Neural progenitor cell (in vitro differentiated cells): ENCODE measurements around the gene CAMSAP3. TPM values are rescaled to one million over a fixed set of nuclear protein-coding genes. Genes with fewer than 3 reads are reported as not detected.

Source experiments
- DNase-seq: peaks from one replicate; pipeline ENCODE4 v3.0.0-alpha.2; 2016; ENCODE audit warnings: low spot score
- H2AFZ ChIP-seq: fragments of 200-600 bp; sonication (generic); replicated peaks from 2 replicates; pipeline ENCODE4 v1.6.1; 2016; ENCODE audit warnings: antibody characterized with exemption
- H3F3A ChIP-seq: fragments of 200-600 bp; sonication (generic); 2 replicates; pipeline ENCODE4 v1.6.1; 2016; ENCODE audit warnings: antibody characterized with exemption, low read depth
- H3K27ac ChIP-seq: fragments of 200-600 bp; sonication (generic); 2 replicates; pipeline ENCODE4 v1.5.1; 2016; ENCODE audit warnings: mild to moderate bottlenecking
- H3K27me3 ChIP-seq: fragments of 200-600 bp; sonication (generic); 2 replicates; pipeline ENCODE4 v1.6.1; 2016; ENCODE audit warnings: mild to moderate bottlenecking, moderate library complexity
- H3K36me3 ChIP-seq: fragments of 200-600 bp; sonication (generic); 2 replicates; pipeline ENCODE4 v1.5.1; 2016
- H3K4me1 ChIP-seq: fragments of 200-600 bp; sonication (generic); 2 replicates; pipeline ENCODE4 v1.6.1; 2016; ENCODE audit warnings: mixed run types
- H3K4me2 ChIP-seq: fragments of 200-600 bp; sonication (generic); 2 replicates; pipeline ENCODE4 v1.6.1; 2016
- H3K4me3 ChIP-seq: fragments of 200-600 bp; sonication (generic); 2 replicates; pipeline ENCODE4 v1.5.1; 2016
- H3K79me2 ChIP-seq: fragments of 200-600 bp; sonication (generic); 2 replicates; pipeline ENCODE4 v1.6.1; 2016; ENCODE audit warnings: low read depth
- H3K9ac ChIP-seq: fragments of 200-600 bp; sonication (generic); 2 replicates; pipeline ENCODE4 v1.6.1; 2016
- H3K9me3 ChIP-seq: fragments of 200-600 bp; sonication (generic); 2 replicates; pipeline ENCODE4 v1.5.1; 2016; ENCODE audit warnings: low read depth
- H4K20me1 ChIP-seq: fragments of 200-600 bp; sonication (generic); 2 replicates; pipeline ENCODE4 v1.6.1; 2016; ENCODE audit warnings: low read depth
- H3K27ac Mint-ChIP-seq: 3 replicates; pipeline ENCODE4 v1.8.0; 2021; ENCODE audit warnings: mixed read lengths
- H3K27me3 Mint-ChIP-seq: 2 replicates; pipeline ENCODE4 v1.8.0; 2022; ENCODE audit warnings: low read depth, mild to moderate bottlenecking, inconsistent platforms, moderate library complexity, mixed read lengths; ENCODE audit not compliant: insufficient read depth
- H3K36me3 Mint-ChIP-seq: 3 replicates; pipeline ENCODE4 v1.8.0; 2021; ENCODE audit warnings: mixed read lengths
- H3K4me1 Mint-ChIP-seq: 3 replicates; pipeline ENCODE4 v1.8.0; 2021; ENCODE audit warnings: mixed read lengths
- H3K4me3 Mint-ChIP-seq: 3 replicates; pipeline ENCODE4 v1.8.0; 2021; ENCODE audit warnings: mild to moderate bottlenecking, moderate library complexity, mixed read lengths
- H3K9me3 Mint-ChIP-seq: 3 replicates; pipeline ENCODE4 v1.8.0; 2020; ENCODE audit warnings: mixed read lengths
- EZH2 ChIP-seq: fragments of 200-600 bp; sonication (generic); IDR thresholded peaks from 2 replicates; pipeline ENCODE4 v1.6.1; 2017; ENCODE audit warnings: antibody characterized with exemption, mild to moderate bottlenecking, moderate library complexity
- EZH2phosphoT487 ChIP-seq: fragments of 200-600 bp; sonication (generic); IDR thresholded peaks from 2 replicates; pipeline ENCODE4 v1.6.1; 2017; ENCODE audit warnings: antibody characterized with exemption
- total RNA-seq: library from RNA; depleted of rRNA; stranded (reverse); fragments of >200 nt; gene quantifications from 2 replicates; pipeline ENCODE4 v1.2.3, GENCODE V29; 2015; ENCODE audit warnings: low replicate concordance
- TF ChIP-seq, protein P1 (sequence below): fragments of 200-600 bp; sonication (generic); IDR thresholded peaks from 2 replicates; pipeline ENCODE4 v1.5.1; 2017; ENCODE audit warnings: antibody characterized with exemption, mild to moderate bottlenecking

The CAMSAP3 gene
- total RNA-seq, 1 donor from 2014 or later = 2.7 TPM

- H3K9me3 ChIP-seq = no peaks in the 10 kb centered on the region
- no peak overlapping the region for H3K4me3 ChIP-seq
- DNase-seq = no peak
- peaks cover 13% of the 10 kb centered on the region for H3K79me2 ChIP-seq
- no peaks in the 10 kb centered on the region for H3K4me1 ChIP-seq
- H3F3A ChIP-seq = peaks cover 2% of the 10 kb centered on the region
- H3K4me3 Mint-ChIP-seq = no peak overlapping the region
- no peaks in the 10 kb centered on the region for H3K9me3 Mint-ChIP-seq
- no peak overlapping the region for H2AFZ ChIP-seq
- no peak overlapping the region for H3K27ac Mint-ChIP-seq
- H3K27me3 ChIP-seq = no peaks in the 10 kb centered on the region
- H4K20me1 ChIP-seq = peaks cover 39% of the 10 kb centered on the region
- no peak overlapping the region for H3K27ac ChIP-seq
- H3K9ac ChIP-seq = no peak overlapping the region
- H3K36me3 Mint-ChIP-seq = no peaks in the 10 kb centered on the region
- H3K36me3 ChIP-seq = no peaks in the 10 kb centered on the region
- H3K27me3 Mint-ChIP-seq = no peaks in the 10 kb centered on the region
- no peaks in the 10 kb centered on the region for H3K4me1 Mint-ChIP-seq
- no peak overlapping the region for H3K4me2 ChIP-seq
- TF ChIP-seq, protein P1, sequence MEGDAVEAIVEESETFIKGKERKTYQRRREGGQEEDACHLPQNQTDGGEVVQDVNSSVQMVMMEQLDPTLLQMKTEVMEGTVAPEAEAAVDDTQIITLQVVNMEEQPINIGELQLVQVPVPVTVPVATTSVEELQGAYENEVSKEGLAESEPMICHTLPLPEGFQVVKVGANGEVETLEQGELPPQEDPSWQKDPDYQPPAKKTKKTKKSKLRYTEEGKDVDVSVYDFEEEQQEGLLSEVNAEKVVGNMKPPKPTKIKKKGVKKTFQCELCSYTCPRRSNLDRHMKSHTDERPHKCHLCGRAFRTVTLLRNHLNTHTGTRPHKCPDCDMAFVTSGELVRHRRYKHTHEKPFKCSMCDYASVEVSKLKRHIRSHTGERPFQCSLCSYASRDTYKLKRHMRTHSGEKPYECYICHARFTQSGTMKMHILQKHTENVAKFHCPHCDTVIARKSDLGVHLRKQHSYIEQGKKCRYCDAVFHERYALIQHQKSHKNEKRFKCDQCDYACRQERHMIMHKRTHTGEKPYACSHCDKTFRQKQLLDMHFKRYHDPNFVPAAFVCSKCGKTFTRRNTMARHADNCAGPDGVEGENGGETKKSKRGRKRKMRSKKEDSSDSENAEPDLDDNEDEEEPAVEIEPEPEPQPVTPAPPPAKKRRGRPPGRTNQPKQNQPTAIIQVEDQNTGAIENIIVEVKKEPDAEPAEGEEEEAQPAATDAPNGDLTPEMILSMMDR = no peak
- TF ChIP-seq EZH2 = no peak
- no peak for TF ChIP-seq EZH2phosphoT487
Measured at GRCh38 chr19:7602935-7603497, 7.4 kb downstream of the CAMSAP3 start.

DNA sequence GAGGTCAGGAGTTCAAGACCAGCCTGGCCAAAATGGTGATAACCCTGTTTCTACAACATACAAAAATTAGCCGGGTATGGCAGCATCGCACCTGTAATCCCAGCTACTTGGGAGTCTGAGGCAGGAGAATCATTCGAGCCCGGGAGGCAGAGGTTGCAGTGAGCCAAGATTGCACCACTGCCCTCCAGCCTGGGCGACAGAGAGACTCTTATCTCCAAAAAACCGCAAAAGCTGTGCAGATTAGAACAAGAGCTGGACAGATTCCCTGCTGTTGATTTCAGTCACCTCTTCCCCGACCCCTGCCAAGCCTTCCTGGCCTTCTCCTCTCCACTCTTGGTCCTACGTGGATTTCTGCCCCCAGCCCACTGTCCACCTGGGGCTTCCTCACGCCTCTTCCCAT, 8.3 kb downstream of the CAMSAP3 start:
- no peak overlapping the region for H3K4me3 Mint-ChIP-seq
- H3K4me3 ChIP-seq = no peak overlapping the region
- TF ChIP-seq EZH2phosphoT487 = no peak
- TF ChIP-seq, protein P1 = no peak
- no peak for TF ChIP-seq EZH2
- H3K27me3 ChIP-seq = no peaks in the 10 kb centered on the region
- no peaks in the 10 kb centered on the region for H3K36me3 ChIP-seq
- H3K9me3 ChIP-seq = no peaks in the 10 kb centered on the region
- peaks cover 30% of the 10 kb centered on the region for H4K20me1 ChIP-seq
- no peaks in the 10 kb centered on the region for H3K9me3 Mint-ChIP-seq
- H3K4me1 ChIP-seq = no peaks in the 10 kb centered on the region
- no peak overlapping the region for H2AFZ ChIP-seq
- H3K4me2 ChIP-seq = no peak overlapping the region
- peaks cover 8% of the 10 kb centered on the region for H3K79me2 ChIP-seq
- H3K4me1 Mint-ChIP-seq = no peaks in the 10 kb centered on the region
- H3K27ac Mint-ChIP-seq = no peak overlapping the region
- DNase-seq = no peak
- H3K9ac ChIP-seq = no peak overlapping the region
- no peaks in the 10 kb centered on the region for H3K36me3 Mint-ChIP-seq
- H3K27ac ChIP-seq = no peak overlapping the region
- no peaks in the 10 kb centered on the region for H3F3A ChIP-seq
- no peaks in the 10 kb centered on the region for H3K27me3 Mint-ChIP-seq

- Histone ChIP-seq H3K36me3 (no peaks in the 10 kb centered on the region), H3K27ac (no peak overlapping the region), H3K4me1 (no peaks in the 10 kb centered on the region), H4K20me1 (peaks cover 29% of the 10 kb centered on the region), H2AFZ (no peak overlapping the region), H3K9me3 (no peaks in the 10 kb centered on the region), H3F3A (no peaks in the 10 kb centered on the region), H3K4me2 (no peak overlapping the region), H3K4me3 (no peak overlapping the region), H3K79me2 (peaks cover 8% of the 10 kb centered on the region), H3K9ac (no peak overlapping the region), H3K27me3 (no peaks in the 10 kb centered on the region)
- Mint-ChIP-seq H3K27ac (no peak overlapping the region), H3K4me1 (no peaks in the 10 kb centered on the region), H3K9me3 (no peaks in the 10 kb centered on the region), H3K27me3 (no peaks in the 10 kb centered on the region), H3K4me3 (no peak overlapping the region), H3K36me3 (no peaks in the 10 kb centered on the region)
- DNase-seq = peak; percentile 47
- TF ChIP-seq EZH2phosphoT487 (no peak), EZH2 (no peak)
- TF ChIP-seq, protein P1 = no peak
Measured at GRCh38 chr19:7605490-7606222, 10.0 kb downstream of the CAMSAP3 start.
